Myocyte (in vitro differentiated cells): Measurements from ENCODE around the gene IMMP2L. TPM values are rescaled to one million over a fixed set of nuclear protein-coding genes. Genes with fewer than 3 reads are reported as not detected.
A peak's percentile ranks its signal among the peaks of the same experiment; 100 is the strongest.

Source experiments
- DNase-seq: peaks from one replicate; pipeline ENCODE4 v3.0.0-alpha.2; 2012; ENCODE audit warnings: low read depth
- total RNA-seq: library from RNA; depleted of rRNA; stranded (reverse); fragments of >200 nt; gene quantifications from 2 replicates; pipeline ENCODE4 v1.2.3, GENCODE V29; 2014

IMMP2L gene
- total RNA-seq, 1 donor from 2014 or later = 12.8 TPM

DNA sequence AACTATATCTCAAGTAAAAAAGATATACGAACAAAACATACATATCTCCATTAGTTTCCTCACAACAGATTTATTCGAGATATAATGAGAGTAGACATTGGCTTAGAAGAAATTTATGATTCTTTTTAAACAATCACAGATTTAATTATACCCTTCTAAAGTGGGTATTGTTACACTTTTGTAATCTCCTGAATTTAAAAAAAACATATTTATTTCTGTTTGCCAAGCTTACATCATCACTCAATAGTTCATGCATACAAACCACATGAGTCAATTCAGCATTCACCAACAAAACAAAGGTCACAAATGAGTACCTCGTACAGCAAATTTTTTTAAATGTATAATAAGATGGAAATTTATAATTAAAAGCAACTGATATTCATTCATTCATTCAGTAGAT, 453.8 kb downstream of the IMMP2L start:
- no peak for DNase-seq

- DNase-seq = no peak
Observed at GRCh38 chr7:111108000-111108399, 454.3 kb downstream of the IMMP2L start.

DNA sequence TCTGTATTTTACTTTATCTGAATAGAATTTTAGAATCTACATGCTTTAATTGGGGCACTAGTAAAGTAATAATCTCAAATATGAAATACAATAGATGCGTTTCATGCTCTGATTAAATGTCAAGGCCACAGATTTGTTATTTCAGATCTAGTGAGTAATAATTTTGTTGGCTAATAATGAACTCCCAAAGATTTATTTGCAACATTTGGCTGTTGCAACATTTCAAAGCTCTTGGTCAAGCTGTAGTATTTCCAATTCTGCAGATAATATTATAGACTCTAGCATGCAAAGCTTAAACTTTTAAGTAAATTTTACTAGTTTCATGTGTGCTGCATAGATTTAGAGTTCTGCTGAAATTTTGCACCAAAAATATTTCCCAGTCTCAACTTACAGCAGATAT, 454.7 kb downstream of the IMMP2L start:
- DNase-seq = no peak

DNA sequence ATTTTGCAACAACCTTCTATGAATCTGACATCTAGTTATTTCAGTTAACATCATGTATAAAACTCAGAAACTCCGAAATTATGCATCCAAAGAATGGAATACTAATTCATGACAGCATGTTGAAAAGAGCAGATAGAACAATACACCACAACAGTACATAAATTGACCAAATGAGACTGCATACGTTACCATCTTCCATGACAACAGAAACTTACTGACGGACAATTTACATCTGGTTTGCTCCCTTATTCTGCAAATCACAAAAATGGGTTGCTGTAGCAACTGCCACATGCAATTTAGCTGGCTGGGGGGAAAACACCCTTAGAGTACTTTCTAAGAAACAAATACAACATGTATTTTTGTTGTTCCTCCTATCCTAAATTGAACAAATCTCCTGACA, 457.0 kb downstream of the IMMP2L start:
- DNase-seq = no peak

DNA sequence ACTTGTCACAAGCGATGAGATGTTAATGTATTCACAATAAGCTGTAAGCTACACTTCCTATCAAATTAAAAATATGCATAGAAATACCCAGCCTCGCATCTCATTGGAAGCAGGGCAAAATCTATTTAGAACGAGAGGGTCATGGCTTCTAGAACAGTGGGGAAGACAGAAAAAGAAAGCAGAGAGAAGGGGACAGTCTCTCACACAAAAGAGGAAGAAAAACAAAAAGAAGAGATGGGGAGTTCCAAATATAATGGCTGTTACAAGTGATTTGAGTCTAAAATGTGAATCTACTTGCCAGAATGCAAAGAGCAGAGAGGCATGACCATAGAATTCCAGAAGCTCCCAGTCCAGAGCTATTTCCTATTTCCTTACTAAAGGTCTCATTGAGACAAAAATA, 457.6 kb downstream of the IMMP2L start:
- no peak for DNase-seq

GRCh38 chr7:111103678-111104274, 458.5 kb downstream of the IMMP2L start:
- DNase-seq = no peak

- no peak for DNase-seq
Observed at GRCh38 chr7:111103136-111103535, 459.2 kb downstream of the IMMP2L start.

DNA sequence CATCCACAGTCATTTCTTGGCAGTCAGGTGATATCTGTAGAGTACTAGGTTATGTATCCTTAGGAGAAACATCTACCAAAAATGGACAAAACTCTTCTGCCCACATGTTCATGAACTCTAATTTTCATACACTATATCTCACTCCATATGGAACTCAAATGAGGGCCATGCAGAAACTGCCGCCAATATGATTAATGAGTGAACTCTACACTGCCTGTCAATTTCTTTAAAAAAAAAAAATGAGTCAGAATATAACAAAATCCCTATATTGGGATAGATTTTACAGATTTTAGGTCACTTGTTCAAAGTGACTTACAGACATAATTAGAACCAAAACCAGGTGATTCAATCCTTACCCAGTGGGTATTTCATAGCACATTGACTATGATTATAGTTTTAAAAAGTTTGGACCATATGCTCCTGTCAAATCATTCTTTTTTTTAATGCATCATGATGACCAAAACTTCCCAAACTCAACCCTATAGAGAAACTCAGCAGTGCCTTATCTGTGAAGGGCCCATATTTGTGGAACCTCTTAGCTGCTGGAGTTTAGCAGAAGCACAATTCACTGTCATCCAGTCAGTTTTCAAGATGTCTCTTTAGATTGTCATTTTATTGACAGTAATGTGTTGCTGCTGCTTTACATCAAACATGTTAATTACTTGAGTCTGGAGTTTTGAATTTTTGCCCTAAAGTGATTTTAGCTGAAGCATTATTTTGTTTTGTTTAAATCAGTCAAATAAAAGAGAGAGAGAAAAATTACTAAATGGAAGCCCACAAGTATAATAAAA, 460.2 kb downstream of the IMMP2L start:
- no peak for DNase-seq

DNA sequence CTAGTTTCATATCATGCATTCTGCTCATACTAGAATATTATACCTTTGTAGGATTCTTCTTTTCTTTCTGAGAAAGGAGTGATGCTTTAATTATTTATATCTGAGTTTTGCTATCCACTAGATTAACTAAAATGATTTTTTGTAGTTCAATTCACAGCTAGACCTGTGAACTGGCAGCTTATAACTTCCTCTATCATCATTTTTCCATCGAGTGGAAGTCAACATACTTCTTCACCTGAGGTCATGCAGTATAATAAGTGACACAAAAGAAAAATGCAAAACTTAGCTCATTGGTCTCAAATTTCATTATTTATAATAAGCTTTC, 463.4 kb downstream of the IMMP2L start:
- no peak for DNase-seq

GRCh38 chr7:111098011-111098925, 464.0 kb downstream of the IMMP2L start:
- DNase-seq = no peak

DNA sequence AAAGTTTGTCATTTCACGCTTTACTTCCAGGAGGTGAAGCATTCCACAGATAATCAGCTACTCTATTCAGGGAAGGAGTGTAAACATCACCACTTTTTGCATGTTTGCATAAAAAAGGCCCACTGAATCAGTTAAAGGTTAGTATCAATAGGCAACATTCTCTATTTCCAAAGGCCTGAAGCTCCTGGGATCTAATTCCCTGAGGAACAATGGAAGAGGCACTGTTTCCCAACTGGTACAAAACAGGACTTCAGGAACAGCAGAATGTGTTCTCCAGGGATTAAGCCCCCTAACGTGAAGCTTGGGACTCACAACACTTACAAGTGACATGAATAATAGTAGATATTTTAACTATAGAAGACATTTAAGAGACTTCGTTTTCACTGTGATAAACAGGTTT, 465.3 kb downstream of the IMMP2L start:
- DNase-seq = no peak

- DNase-seq = no peak
Observed at GRCh38 chr7:111094419-111094818, 467.9 kb downstream of the IMMP2L start.

DNA sequence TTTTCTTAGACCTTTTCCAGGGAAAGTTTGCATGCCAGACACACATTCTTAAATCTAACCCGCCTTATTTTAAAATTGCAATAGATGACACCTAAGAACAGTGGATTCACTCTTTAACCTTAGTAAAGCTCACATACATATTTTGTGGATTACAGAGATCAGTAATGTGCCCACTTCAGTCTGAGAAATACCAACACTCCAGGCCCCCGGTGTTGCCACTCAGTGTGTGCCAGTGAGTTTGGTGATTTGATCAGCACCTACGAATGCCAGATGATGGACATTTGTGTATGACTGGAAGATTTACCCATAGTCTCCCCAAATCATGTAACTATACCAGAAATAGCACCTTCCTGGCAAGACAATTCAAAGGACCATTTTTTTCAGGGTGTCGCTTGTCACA, 468.8 kb downstream of the IMMP2L start:
- no peak for DNase-seq

- DNase-seq = no peak
Observed at GRCh38 chr7:111092406-111093236, 469.7 kb downstream of the IMMP2L start.

DNA sequence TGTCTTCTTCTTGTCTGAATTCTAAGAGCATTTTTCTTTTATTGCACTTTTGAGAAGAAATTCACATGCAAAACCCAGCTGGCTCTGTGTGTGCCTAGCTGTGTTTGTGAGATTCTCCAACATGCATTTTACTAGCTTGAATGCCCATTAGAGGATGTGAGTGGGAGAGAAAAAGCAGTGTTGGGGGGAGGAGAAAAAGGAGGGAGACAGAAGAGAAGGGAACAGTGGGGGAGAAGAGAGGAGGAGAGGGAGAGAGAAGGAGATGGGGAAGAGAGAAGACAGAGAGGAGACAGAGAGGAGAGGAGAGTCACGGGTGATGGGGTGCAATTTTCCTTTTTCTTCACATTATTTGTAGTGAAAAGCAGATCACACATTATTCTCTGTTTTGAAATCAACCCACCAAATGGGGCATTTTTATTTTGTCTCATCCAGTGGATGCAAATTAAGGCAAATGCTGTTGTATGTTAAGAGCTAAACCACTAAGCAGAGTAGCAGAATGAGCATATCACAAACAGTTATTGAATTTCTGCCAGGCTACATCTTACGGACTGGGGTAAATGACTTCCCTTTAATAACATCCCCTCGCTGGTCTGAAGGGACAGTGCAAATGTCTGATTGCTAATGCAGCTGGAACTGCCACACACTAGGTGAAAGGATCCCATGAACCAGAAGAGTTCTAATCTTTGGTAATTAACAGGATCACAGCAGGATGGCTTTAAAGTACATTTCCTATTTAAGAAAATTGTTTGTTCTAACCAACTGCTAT, 470.5 kb downstream of the IMMP2L start:
- no peak for DNase-seq

DNA sequence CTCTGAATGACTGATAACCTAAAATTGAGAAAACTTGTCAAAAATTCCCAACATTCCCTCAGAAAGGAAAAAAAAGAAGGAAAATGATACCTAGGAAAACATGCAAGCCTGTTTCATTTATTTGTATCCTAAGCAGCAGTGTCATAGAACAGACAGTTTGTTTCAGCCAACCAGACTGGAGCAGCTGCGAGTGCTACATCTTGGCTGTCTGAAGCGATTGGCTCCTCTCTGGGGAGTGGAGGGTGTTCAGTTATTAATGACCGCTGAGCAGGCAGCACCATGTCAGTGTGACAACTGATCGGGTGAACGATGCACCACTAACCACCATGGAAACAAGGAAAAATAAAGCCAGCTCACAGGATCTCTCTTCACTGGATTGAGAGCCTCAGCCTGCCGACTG, 471.4 kb downstream of the IMMP2L start, which contains the start of gene LRRN3:
LRRN3 (plus strand) TSS at position 282 of the 400 bp plus-strand sequence. CDS start 31,646 bp downstream, outside the sequence.
- peak; percentile 86 for DNase-seq

GRCh38 chr7:111089822-111090426, 472.4 kb downstream of the IMMP2L start:
- DNase-seq = peak; percentile 77

GRCh38 chr7:111088328-111088727, 474.0 kb downstream of the IMMP2L start:
- no peak for DNase-seq

DNA sequence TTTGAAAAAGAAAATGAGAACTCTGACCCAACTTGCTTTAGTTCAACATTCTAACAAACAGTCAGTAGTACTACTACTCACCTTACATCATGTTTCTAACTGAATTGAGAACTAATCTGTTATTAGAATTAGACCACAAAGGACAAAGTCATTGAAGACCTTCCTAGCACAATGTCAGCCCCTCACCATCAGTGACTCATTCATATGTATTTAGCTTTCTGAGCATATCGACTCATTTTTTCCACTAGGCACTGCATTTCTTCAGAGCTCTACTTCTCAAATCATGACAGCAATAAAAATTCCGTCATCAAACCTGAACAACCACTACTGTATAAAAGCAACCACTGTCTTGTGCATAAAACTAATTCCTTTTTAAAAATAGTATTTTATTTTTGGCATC, 475.8 kb downstream of the IMMP2L start:
- DNase-seq = peak; percentile 6

GRCh38 chr7:111085356-111085755, 476.9 kb downstream of the IMMP2L start:
- DNase-seq = no peak
